SK-N-MC (cell line): Measurements from ENCODE around the gene MOB3C.

Experiments
- EZH2 ChIP-seq: fragments of 200-600 bp; sonication (generic); IDR thresholded peaks from one replicate; pipeline ENCODE4 v1.6.1; 2017; ENCODE audit warnings: antibody characterized with exemption
- POLR2AphosphoS5 ChIP-seq: IDR thresholded peaks from 2 replicates; pipeline ENCODE4 v1.6.1; 2012; ENCODE audit warnings: mild to moderate bottlenecking, low read depth, low read length, borderline replicate concordance

GRCh38 chr1:46577671-46578070 is 38.9 kb downstream of the MOB3C start:
- TF ChIP-seq POLR2AphosphoS5: no peak
- TF ChIP-seq EZH2: no peak
